GM21360 (cell line): ENCODE results near the gene GLYAT.
A peak's percentile ranks its signal among the peaks of the same experiment; 100 is the strongest.
"Not testable (repeated sequence)": the region's sequence is repeated elsewhere in the genome, so short reads cannot be mapped to it uniquely, and the experiment has no call there.

Source experiments
- ATAC-seq: cut with Tn5 transposase; IDR thresholded peaks from one replicate; pipeline ENCODE4 v1.9.1; 2021; ENCODE audit warnings: mild to moderate bottlenecking, moderate library complexity; ENCODE audit not compliant: unreplicated experiment

GLYAT gene

DNA sequence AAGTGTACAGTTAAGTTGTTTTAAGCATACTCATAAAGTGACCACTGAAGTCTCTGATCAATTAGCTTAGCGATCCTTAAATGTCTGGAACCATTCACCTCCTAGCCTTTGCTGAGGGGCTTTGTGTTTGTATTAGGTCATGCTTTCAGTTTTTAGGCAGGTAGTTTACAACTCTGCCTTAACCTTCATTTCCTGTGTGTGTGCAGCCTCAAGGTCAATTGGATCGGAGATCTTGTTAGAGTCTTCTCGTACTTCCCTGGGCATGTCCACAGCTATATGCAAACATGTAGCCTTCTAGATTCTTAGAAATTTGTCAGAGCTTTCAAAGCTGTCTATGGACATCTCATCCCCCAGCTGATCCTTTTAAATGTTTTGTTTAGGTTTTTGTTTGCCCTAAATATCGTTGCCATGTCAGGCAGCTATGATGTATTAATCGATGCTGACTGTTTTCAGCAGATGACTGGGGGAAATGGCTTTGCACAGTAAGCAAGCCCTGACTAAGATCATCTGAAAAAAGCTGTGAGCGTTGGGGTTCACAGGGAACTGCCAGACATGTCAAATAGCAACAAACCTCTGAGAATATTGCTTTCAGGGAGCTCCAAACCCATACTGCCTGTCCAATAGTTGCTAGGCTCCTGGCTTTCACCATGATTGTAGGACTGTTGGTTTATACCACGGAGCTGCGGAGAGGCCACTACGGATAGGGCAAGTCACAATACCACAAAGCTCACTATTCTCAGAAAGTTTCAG lies 45.6 kb downstream of the GLYAT start:
- ATAC-seq: no peak

- not testable (repeated sequence) for ATAC-seq
These were observed 49.1 kb downstream of the GLYAT start for GRCh38 chr11:58682660-58683059.

DNA sequence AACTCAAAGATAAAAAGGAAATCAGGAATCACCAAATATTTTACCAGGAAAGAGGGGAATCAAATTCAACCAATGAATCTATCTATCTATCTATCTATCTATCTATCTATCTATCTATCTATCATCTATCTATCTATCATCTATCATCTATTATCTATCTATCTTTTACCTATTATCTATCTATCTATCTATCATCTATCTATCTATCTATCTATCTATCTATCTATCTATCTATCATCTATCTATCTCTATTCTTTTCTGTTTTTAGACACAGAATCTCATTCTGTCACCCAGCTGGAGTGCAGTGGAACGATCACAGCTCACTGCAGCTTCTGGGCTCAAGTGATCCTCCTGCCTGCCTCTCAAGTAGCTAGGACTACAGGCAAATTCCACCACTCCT lies 54.2 kb downstream of the GLYAT start:
- ATAC-seq: not testable (repeated sequence)

- ATAC-seq: no peak
These were observed 55.1 kb downstream of the GLYAT start for GRCh38 chr11:58676563-58677135.

- ATAC-seq: peak; percentile 88
These were observed 56.2 kb downstream of the GLYAT start for GRCh38 chr11:58675334-58676155.

- ATAC-seq: no peak
These were observed 57.1 kb downstream of the GLYAT start for GRCh38 chr11:58674609-58675008.

GRCh38 chr11:58671983-58672633 lies 59.6 kb downstream of the GLYAT start:
- no peak for ATAC-seq

GRCh38 chr11:58659910-58660570 lies 71.7 kb downstream of the GLYAT start:
- ATAC-seq: no peak

DNA sequence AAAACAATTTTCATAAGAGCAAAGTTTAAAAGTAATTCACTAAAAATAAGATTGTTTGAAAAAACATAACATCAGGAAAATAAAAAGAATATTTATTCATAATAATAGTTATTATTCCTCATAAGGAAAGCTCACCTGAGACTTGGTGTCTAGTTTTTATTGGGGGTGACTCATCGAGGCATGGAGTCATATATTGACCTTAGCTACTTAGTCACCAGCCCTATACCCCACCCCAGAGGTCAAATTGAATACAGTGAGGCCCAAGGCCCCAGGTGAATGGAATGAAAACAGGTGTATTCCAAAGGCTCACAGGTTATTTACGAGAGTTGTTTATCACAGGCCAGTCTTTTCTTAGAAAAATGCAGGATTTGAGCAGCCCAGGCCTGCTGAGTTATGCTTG lies 72.3 kb downstream of the GLYAT start:
- ATAC-seq: no peak
